Trophoblast cell (in vitro differentiated cells and primary cell): ENCODE data around the gene NOS2. TPM values are rescaled to one million over a fixed set of nuclear protein-coding genes. Genes with fewer than 3 reads are reported as not detected.
"Not testable (repeated sequence)": the region's sequence is repeated elsewhere in the genome, so short reads cannot be mapped to it uniquely, and the experiment has no call there.

ENCODE experiments used
- DNase-seq, 2 donors: peaks; one replicate each; pipeline ENCODE4 v3.0.0-alpha.2; 2016
- H2AFZ ChIP-seq: 2 replicates; pipeline ENCODE4 v1.6.1; 2013; ENCODE audit warnings: low read length, moderate library complexity, mild to moderate bottlenecking; ENCODE audit not compliant: insufficient read depth, poor library complexity
- H2AK5ac ChIP-seq: 2 replicates; pipeline ENCODE4 v1.6.1; 2013; ENCODE audit warnings: mild to moderate bottlenecking, low read length
- H2BK120ac ChIP-seq: 2 replicates; pipeline ENCODE4 v1.6.1; 2013; ENCODE audit warnings: low read length, mild to moderate bottlenecking, moderate library complexity; ENCODE audit not compliant: insufficient read depth, poor library complexity
- H2BK12ac ChIP-seq: 2 replicates; pipeline ENCODE4 v1.6.1; 2013; ENCODE audit warnings: mild to moderate bottlenecking, low read length, moderate library complexity
- H2BK5ac ChIP-seq: 2 replicates; pipeline ENCODE4 v1.6.1; 2013; ENCODE audit warnings: low read length, low read depth, moderate library complexity, mild to moderate bottlenecking; ENCODE audit not compliant: poor library complexity
- H3K14ac ChIP-seq: 2 replicates; pipeline ENCODE4 v1.6.1; 2013; ENCODE audit warnings: mild to moderate bottlenecking, low read length
- H3K18ac ChIP-seq: 2 replicates; pipeline ENCODE4 v1.6.1; 2013; ENCODE audit warnings: mild to moderate bottlenecking, low read length
- H3K23ac ChIP-seq: 2 replicates; pipeline ENCODE4 v1.6.1; 2013; ENCODE audit warnings: low read length
- H3K27ac ChIP-seq: 2 replicates; pipeline ENCODE4 v1.5.1; 2013; ENCODE audit warnings: low read depth, mild to moderate bottlenecking, inconsistent platforms, low read length, moderate library complexity
- H3K27me3 ChIP-seq: 2 replicates; pipeline ENCODE4 v1.6.1; 2013; ENCODE audit warnings: inconsistent platforms, mild to moderate bottlenecking, low read length, moderate library complexity; ENCODE audit not compliant: insufficient read depth
- H3K36me3 ChIP-seq, 2 experiments: 1 replicate in 1 of 2; 2 replicates in 1 of 2; pipeline ENCODE4 v1.6.1; 2013; ENCODE audit warnings: low read length in 2 of 2, mild to moderate bottlenecking in 2 of 2, moderate library complexity in 1 of 2; ENCODE audit not compliant: insufficient read depth in 2 of 2, control insufficient read depth in 1 of 2
- H3K4ac ChIP-seq: 2 replicates; pipeline ENCODE4 v1.6.1; 2013; ENCODE audit warnings: low read depth, mild to moderate bottlenecking, low read length, moderate library complexity
- H3K4me1 ChIP-seq, 2 experiments: 1 replicate in 1 of 2; 2 replicates in 1 of 2; pipeline ENCODE4 v1.6.1; 2013; ENCODE audit warnings: low read length in 2 of 2, mild to moderate bottlenecking in 2 of 2, moderate library complexity in 1 of 2; ENCODE audit not compliant: insufficient read depth in 2 of 2, control insufficient read depth in 1 of 2
- H3K4me2 ChIP-seq: 2 replicates; pipeline ENCODE4 v1.6.1; 2013; ENCODE audit warnings: inconsistent platforms, mild to moderate bottlenecking, low read length, moderate library complexity
- H3K4me3 ChIP-seq: 2 replicates; pipeline ENCODE4 v1.5.1; 2013; ENCODE audit warnings: mild to moderate bottlenecking, low read depth, low read length, inconsistent platforms
- H3K79me1 ChIP-seq: one replicate; pipeline ENCODE4 v1.6.1; 2013; ENCODE audit warnings: low read length
- H3K79me2 ChIP-seq: 2 replicates; pipeline ENCODE4 v1.6.1; 2013; ENCODE audit warnings: low read length, mild to moderate bottlenecking; ENCODE audit not compliant: control insufficient read depth, insufficient read depth, poor library complexity
- H3K9ac ChIP-seq: 2 replicates; pipeline ENCODE4 v1.6.1; 2013; ENCODE audit warnings: mild to moderate bottlenecking, low read length
- H3K9me3 ChIP-seq: 2 replicates; pipeline ENCODE4 v1.6.1; 2013; ENCODE audit warnings: low read depth, mild to moderate bottlenecking, control low read depth, inconsistent platforms, low read length; ENCODE audit not compliant: insufficient read depth
- H4K12ac ChIP-seq: 2 replicates; pipeline ENCODE4 v1.6.1; 2013; ENCODE audit warnings: low read depth, mild to moderate bottlenecking, low read length, moderate library complexity
- H4K8ac ChIP-seq: 2 replicates; pipeline ENCODE4 v1.6.1; 2013; ENCODE audit warnings: low read depth, mild to moderate bottlenecking, low read length, moderate library complexity
- H4K91ac ChIP-seq: one replicate; pipeline ENCODE4 v1.6.1; 2013; ENCODE audit warnings: low read depth, mild to moderate bottlenecking, low read length, moderate library complexity
- WGBS: extraction: QIAGEN DNeasy Blood & Tissue Kit; methylation state at CpG from one replicate; pipeline ENCODE4 v1.1.7; 2013; ENCODE audit warnings: missing lambda C conversion rate; ENCODE audit not compliant: insufficient read length, insufficient coverage; ENCODE audit errors: extremely low coverage; 5-methylcytosine and 5-hydroxymethylcytosine counted together
- polyA plus RNA-seq: library from polyadenylated mRNA; stranded (reverse); fragments of 200-250 nt; gene quantifications from 2 replicates; pipeline ENCODE4 v1.2.3, GENCODE V29; 2013

Gene NOS2
- polyA plus RNA-seq: 64.6 and 66.1 TPM in 2 replicates

DNA sequence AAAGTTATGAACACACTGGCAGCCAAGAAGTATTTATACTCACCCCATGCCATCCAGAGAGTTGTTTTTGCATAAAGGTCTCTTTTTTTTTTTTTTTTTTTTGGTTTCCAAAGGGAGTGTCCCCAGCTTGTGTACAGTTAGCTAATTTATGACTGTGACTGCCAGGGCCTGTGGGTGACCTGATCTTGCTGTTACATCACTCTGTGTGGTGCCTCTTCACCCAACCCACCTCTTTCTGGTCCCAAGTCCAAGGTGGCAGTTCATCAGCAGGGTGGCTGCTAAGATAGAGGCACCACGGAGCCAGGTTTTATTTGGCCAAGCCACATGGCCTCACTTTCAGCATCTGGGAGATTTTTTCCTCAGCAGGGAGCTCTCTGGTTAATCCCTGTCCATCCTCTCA lies at the start of gene NOS2:
NOS2 (minus strand) TSS at position 8 of the 400 bp plus-strand sequence. CDS start 1,720 bp downstream, outside the sequence.
- Histone ChIP-seq H3K27me3 (no peaks in the 10 kb centered on the region), H2AK5ac (no peak within 1 kb of the TSS), H3K4me2 (no peak within 1 kb of the TSS), H4K91ac (peak within 1 kb of the TSS; percentile 32), H3K36me3 (no peaks in the 10 kb centered on the region), H3K9ac (no peak within 1 kb of the TSS), H4K8ac (no peak within 1 kb of the TSS), H3K79me2 (no peaks in the 10 kb centered on the region), H3K18ac (no peak within 1 kb of the TSS), H3K79me1 (no peaks in the 10 kb centered on the region), H3K23ac (no peak within 1 kb of the TSS), H3K27ac (no peak within 1 kb of the TSS), H3K9me3 (no peaks in the 10 kb centered on the region), H2BK5ac (no peak within 1 kb of the TSS), H2BK12ac (no peak within 1 kb of the TSS), H2AFZ (no peak within 1 kb of the TSS), H2BK120ac (peak within 1 kb of the TSS; percentile 33), H3K14ac (no peak within 1 kb of the TSS), H3K4me1 (no peaks in the 10 kb centered on the region), H4K12ac (no peak within 1 kb of the TSS), H3K4me3 (no peak within 1 kb of the TSS), H3K4ac (no peak within 1 kb of the TSS)
- WGBS: no CpG with 5 or more reads among the region's 1 CpG
- no peak for DNase-seq

DNA sequence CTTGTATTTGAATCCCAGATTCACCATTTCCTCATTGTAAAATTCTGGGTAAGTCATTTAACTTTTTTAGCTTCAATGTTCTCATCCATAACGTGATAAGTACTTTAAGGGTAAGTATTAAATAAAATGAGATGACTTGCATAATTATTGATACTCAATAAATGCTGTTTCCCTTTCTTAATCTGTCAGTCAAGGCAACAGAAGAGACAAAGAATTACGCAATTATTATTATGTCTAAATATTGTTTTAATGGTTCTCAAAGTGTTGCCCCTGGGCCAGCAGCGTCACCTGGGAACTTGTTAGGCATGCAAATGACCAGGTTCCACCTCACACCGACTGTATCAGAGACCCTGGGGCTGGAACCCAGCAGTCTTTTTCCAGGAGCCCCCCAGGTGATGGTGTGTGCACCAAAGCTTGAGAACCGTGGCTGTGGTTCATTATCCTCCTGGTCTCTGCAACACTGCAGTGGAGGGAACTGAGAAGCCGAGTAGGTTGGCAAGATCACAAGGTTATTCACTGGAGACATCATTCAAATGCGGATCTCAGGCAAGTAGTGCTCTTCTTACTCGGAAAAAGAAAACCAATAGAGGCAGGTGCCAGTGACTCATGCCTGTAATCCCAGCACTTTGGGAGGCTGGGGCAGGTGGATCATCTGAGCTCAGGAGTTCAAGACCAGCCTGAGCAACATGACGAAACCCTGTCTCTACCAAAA lies 49.3 kb upstream of the NOS2 start:
- no peak for DNase-seq
- no CpG with 5 or more reads among the region's 9 CpGs for WGBS
- Histone ChIP-seq H2BK5ac (no peak overlapping the region), H2BK12ac (no peak overlapping the region), H3K79me2 (no peaks in the 10 kb centered on the region), H3K9ac (no peak overlapping the region), H3K23ac (no peak overlapping the region), H2AFZ (no peak overlapping the region), H3K4me2 (no peak overlapping the region), H4K91ac (no peak overlapping the region), H3K36me3 (no peaks in the 10 kb centered on the region), H3K4ac (no peak overlapping the region), H3K27me3 (no peaks in the 10 kb centered on the region), H2AK5ac (no peak overlapping the region), H3K9me3 (no peaks in the 10 kb centered on the region), H3K4me3 (no peak overlapping the region), H3K18ac (no peak overlapping the region), H3K14ac (no peak overlapping the region), H3K27ac (no peak overlapping the region), H3K4me1 (no peaks in the 10 kb centered on the region), H2BK120ac (no peak overlapping the region), H4K12ac (no peak overlapping the region), H4K8ac (no peak overlapping the region), H3K79me1 (no peaks in the 10 kb centered on the region)

DNA sequence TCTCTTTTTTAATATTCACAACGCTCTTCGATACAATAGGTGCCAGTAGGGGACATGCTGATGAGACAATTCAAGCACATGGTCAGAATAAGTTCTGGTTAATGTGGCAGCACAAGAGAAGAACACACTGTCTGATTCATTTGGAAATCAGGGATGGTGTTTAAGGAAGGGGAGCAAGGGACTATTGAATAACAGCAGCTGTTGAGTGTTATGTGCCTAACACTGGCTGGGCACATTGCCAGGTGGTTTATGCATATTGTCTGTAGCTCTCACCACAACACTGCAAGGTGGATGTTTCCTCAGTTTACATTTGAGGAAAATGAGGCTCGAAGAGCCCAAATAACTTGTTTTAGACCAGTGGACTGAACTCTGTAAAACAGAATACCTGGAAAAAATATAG lies 48.6 kb upstream of the NOS2 start:
- Histone ChIP-seq H2BK120ac (no peak overlapping the region), H4K12ac (no peak overlapping the region), H3K79me2 (no peaks in the 10 kb centered on the region), H3K9ac (no peak overlapping the region), H3K9me3 (no peaks in the 10 kb centered on the region), H3K4ac (no peak overlapping the region), H3K36me3 (no peaks in the 10 kb centered on the region), H3K4me2 (no peak overlapping the region), H3K4me1 (no peaks in the 10 kb centered on the region), H2AFZ (no peak overlapping the region), H3K23ac (peak overlapping the region; percentile 9), H4K91ac (no peak overlapping the region), H4K8ac (no peak overlapping the region), H3K79me1 (no peaks in the 10 kb centered on the region), H3K4me3 (no peak overlapping the region), H3K18ac (no peak overlapping the region), H3K27me3 (no peaks in the 10 kb centered on the region), H2AK5ac (no peak overlapping the region), H3K14ac (no peak overlapping the region), H2BK5ac (no peak overlapping the region), H3K27ac (no peak overlapping the region), H2BK12ac (no peak overlapping the region)
- DNase-seq: no peak
- no CpG with 5 or more reads among the region's 3 CpGs for WGBS

DNA sequence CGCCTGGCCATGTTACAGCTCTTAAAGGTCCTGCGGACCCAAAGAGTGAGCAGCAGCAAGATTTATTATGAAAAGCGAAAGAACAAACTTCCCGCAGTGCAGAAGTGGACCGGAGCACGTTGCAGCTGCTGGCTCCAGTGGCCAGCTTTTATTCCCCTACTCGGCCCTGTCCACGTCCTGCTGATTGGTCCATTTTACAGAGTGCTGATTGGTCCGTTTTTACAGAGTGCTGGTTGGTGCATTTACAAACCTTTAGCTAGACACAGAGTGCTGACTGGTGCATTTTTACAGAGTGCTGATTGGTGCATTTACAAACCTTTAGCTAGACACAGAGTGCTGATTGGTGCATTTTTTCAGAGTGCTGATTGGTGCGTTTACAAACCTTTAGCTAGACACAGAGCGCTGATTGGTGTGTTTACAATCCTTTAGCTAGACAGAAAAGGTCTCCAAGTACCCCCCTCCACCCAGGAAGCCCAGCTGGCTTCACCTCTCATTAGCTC lies 46.5 kb upstream of the NOS2 start:
- no CpG with 5 or more reads among the region's 11 CpGs for WGBS

More for the DNA sequence above, 46.5 kb upstream of the NOS2 start:
- H2AK5ac ChIP-seq, H3K27ac ChIP-seq, H3K4me2 ChIP-seq, H3K9me3 ChIP-seq, H3K23ac ChIP-seq, H4K8ac ChIP-seq, H2AFZ ChIP-seq, H3K36me3 ChIP-seq, H2BK5ac ChIP-seq, H3K4me1 ChIP-seq, DNase-seq, H2BK120ac ChIP-seq, H3K79me2 ChIP-seq, H3K79me1 ChIP-seq, H2BK12ac ChIP-seq, H3K4me3 ChIP-seq, H4K12ac ChIP-seq, H3K27me3 ChIP-seq, H3K14ac ChIP-seq, H3K18ac ChIP-seq, H4K91ac ChIP-seq, H3K4ac ChIP-seq, H3K9ac ChIP-seq: not testable (repeated sequence)
